ENCODE measurements around the gene VCAM1. TPM values are rescaled to one million over a fixed set of nuclear protein-coding genes. Genes with fewer than 3 reads are reported as not detected.

Gene VCAM1
- total and polyA plus RNA-seq, 2 of the 8 experiments (the other 6 are each of a cell fraction or from before 2014, with no cell fraction given) = 0.21 TPM; not detected in 1

DNA sequence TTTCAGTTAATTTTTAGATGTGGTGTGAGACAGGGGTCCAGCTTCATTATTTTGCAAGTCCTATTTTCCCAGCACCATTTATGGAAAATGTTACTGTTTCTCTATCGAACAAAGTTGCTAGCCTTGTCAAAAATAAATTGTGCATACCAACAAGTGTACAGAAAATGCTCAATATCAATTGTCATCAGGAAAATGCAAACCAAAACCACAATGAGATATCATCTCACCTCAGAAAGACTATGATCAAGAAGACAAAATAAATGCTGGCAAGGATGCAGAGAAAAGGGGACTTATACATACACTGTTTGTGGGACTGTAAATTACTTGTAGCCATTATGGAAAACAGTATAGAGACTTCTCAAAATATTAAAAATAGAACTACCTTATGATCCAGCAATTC, 54.8 kb downstream of the VCAM1 start (continued):
- TF ChIP-seq, protein P1, sequence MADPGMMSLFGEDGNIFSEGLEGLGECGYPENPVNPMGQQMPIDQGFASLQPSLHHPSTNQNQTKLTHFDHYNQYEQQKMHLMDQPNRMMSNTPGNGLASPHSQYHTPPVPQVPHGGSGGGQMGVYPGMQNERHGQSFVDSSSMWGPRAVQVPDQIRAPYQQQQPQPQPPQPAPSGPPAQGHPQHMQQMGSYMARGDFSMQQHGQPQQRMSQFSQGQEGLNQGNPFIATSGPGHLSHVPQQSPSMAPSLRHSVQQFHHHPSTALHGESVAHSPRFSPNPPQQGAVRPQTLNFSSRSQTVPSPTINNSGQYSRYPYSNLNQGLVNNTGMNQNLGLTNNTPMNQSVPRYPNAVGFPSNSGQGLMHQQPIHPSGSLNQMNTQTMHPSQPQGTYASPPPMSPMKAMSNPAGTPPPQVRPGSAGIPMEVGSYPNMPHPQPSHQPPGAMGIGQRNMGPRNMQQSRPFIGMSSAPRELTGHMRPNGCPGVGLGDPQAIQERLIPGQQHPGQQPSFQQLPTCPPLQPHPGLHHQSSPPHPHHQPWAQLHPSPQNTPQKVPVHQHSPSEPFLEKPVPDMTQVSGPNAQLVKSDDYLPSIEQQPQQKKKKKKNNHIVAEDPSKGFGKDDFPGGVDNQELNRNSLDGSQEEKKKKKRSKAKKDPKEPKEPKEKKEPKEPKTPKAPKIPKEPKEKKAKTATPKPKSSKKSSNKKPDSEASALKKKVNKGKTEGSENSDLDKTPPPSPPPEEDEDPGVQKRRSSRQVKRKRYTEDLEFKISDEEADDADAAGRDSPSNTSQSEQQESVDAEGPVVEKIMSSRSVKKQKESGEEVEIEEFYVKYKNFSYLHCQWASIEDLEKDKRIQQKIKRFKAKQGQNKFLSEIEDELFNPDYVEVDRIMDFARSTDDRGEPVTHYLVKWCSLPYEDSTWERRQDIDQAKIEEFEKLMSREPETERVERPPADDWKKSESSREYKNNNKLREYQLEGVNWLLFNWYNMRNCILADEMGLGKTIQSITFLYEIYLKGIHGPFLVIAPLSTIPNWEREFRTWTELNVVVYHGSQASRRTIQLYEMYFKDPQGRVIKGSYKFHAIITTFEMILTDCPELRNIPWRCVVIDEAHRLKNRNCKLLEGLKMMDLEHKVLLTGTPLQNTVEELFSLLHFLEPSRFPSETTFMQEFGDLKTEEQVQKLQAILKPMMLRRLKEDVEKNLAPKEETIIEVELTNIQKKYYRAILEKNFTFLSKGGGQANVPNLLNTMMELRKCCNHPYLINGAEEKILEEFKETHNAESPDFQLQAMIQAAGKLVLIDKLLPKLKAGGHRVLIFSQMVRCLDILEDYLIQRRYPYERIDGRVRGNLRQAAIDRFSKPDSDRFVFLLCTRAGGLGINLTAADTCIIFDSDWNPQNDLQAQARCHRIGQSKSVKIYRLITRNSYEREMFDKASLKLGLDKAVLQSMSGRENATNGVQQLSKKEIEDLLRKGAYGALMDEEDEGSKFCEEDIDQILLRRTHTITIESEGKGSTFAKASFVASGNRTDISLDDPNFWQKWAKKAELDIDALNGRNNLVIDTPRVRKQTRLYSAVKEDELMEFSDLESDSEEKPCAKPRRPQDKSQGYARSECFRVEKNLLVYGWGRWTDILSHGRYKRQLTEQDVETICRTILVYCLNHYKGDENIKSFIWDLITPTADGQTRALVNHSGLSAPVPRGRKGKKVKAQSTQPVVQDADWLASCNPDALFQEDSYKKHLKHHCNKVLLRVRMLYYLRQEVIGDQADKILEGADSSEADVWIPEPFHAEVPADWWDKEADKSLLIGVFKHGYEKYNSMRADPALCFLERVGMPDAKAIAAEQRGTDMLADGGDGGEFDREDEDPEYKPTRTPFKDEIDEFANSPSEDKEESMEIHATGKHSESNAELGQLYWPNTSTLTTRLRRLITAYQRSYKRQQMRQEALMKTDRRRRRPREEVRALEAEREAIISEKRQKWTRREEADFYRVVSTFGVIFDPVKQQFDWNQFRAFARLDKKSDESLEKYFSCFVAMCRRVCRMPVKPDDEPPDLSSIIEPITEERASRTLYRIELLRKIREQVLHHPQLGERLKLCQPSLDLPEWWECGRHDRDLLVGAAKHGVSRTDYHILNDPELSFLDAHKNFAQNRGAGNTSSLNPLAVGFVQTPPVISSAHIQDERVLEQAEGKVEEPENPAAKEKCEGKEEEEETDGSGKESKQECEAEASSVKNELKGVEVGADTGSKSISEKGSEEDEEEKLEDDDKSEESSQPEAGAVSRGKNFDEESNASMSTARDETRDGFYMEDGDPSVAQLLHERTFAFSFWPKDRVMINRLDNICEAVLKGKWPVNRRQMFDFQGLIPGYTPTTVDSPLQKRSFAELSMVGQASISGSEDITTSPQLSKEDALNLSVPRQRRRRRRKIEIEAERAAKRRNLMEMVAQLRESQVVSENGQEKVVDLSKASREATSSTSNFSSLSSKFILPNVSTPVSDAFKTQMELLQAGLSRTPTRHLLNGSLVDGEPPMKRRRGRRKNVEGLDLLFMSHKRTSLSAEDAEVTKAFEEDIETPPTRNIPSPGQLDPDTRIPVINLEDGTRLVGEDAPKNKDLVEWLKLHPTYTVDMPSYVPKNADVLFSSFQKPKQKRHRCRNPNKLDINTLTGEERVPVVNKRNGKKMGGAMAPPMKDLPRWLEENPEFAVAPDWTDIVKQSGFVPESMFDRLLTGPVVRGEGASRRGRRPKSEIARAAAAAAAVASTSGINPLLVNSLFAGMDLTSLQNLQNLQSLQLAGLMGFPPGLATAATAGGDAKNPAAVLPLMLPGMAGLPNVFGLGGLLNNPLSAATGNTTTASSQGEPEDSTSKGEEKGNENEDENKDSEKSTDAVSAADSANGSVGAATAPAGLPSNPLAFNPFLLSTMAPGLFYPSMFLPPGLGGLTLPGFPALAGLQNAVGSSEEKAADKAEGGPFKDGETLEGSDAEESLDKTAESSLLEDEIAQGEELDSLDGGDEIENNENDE (IDR thresholded peaks at IDR 0.05; ENCODE audit: insufficient replicate concordance, low read length) = no peak
- TF ChIP-seq TEAD4 (IDR thresholded peaks at IDR 0.05; ENCODE audit: low read depth, low read length) = no peak
- no peak for TF ChIP-seq RAD21 (IDR thresholded peaks at IDR 0.05 in 1 of 2, conservative IDR thresholded peaks at IDR 0.05 in 1 of 2; ENCODE audit: low read depth in 2 of 2, low read length in 2 of 2)
- no peak for TF ChIP-seq TBP (IDR thresholded peaks at IDR 0.05; ENCODE audit: low read depth, low read length)
- TF ChIP-seq POU5F1 (IDR thresholded peaks at IDR 0.05; ENCODE audit: low read depth, low read length) = no peak
- no peak for TF ChIP-seq CBX5 (IDR thresholded peaks at IDR 0.05; ENCODE audit: low read depth, low read length)
- no peak for TF ChIP-seq RNF2 (IDR thresholded peaks at IDR 0.05; ENCODE audit: borderline replicate concordance, low read depth, low read length, missing control alignments, poor library complexity, severe bottlenecking)

Measured in H1 (cell line).